HUDEP-2 (cell line): ENCODE measurements around the gene NT5E.
A peak's percentile ranks its signal among the peaks of the same experiment; 100 is the strongest.
"Not testable (repeated sequence)": the region's sequence is repeated elsewhere in the genome, so short reads cannot be mapped to it uniquely, and the experiment has no call there.

Experiments
- DNase-seq, 76 experiments: peaks; one replicate each; lab custom pipeline; 2025; ENCODE audit not compliant: unreplicated experiment in 76 of 76; lab: John Stamatoyannopoulos, UW

The NT5E gene

GRCh38 chr6:85449818-85450759, at the start of gene NT5E:
Gene NT5E (plus strand): TSS chr6:85450083. CDS start chr6:85450140, 57 bp downstream.
- DNase-seq, result peak in 10 of 76 experiments; percentile 5 to 28 (median 12)

- no peak for DNase-seq
These were observed 49.6 kb upstream of the NT5E start for GRCh38 chr6:85400331-85400730.

- peak in 1 of 76 experiments; percentile 4 for DNase-seq
These were observed 48.5 kb upstream of the NT5E start for GRCh38 chr6:85401186-85402021.

GRCh38 chr6:85402071-85402470, 47.8 kb upstream of the NT5E start:
- no peak for DNase-seq

GRCh38 chr6:85402922-85403321, 47.0 kb upstream of the NT5E start:
- no peak for DNase-seq

- no peak for DNase-seq
These were observed 46.4 kb upstream of the NT5E start for GRCh38 chr6:85403331-85404015.

GRCh38 chr6:85404016-85404563, 45.8 kb upstream of the NT5E start:
- not testable (repeated sequence) for DNase-seq

GRCh38 chr6:85404564-85405174, 45.2 kb upstream of the NT5E start:
- DNase-seq, result no peak

GRCh38 chr6:85405175-85405852, 44.6 kb upstream of the NT5E start:
- DNase-seq, result no peak

- DNase-seq, result no peak
These were observed 44.1 kb upstream of the NT5E start for GRCh38 chr6:85405853-85406198.

GRCh38 chr6:85406641-85407075, 43.2 kb upstream of the NT5E start:
- no peak for DNase-seq

- no peak for DNase-seq
These were observed 41.8 kb upstream of the NT5E start for GRCh38 chr6:85408039-85408438.

- DNase-seq, result no peak
These were observed 36.9 kb upstream of the NT5E start for GRCh38 chr6:85412911-85413430.

GRCh38 chr6:85416049-85416448, 33.8 kb upstream of the NT5E start:
- DNase-seq, result no peak

GRCh38 chr6:85416766-85417165, 33.1 kb upstream of the NT5E start:
- no peak for DNase-seq

- no peak for DNase-seq
These were observed 32.5 kb upstream of the NT5E start for GRCh38 chr6:85417336-85417735.

GRCh38 chr6:85418059-85418458, 31.8 kb upstream of the NT5E start:
- DNase-seq, result no peak

GRCh38 chr6:85419046-85419759, 30.7 kb upstream of the NT5E start:
- DNase-seq, result no peak

GRCh38 chr6:85420551-85420950, 29.3 kb upstream of the NT5E start:
- DNase-seq, result no peak
